HepG2 (cell line): Measurements from ENCODE around the gene BLCAP. TPM values are rescaled to one million over a fixed set of nuclear protein-coding genes. Genes with fewer than 3 reads are reported as not detected.

Experiments
- BCL6 ChIP-seq: IDR thresholded peaks from 2 replicates; pipeline ENCODE4 v1.6.1; 2016; ENCODE audit warnings: missing genetic modification reagents, missing compliant biosample characterization
- GLI4 ChIP-seq: sonication (generic); formaldehyde crosslinking; IDR thresholded peaks from 2 replicates; pipeline ENCODE4 v1.5.1; 2020; ENCODE audit warnings: missing genetic modification reagents, mild to moderate bottlenecking, moderate library complexity, borderline replicate concordance
- IKZF4 ChIP-seq: sonication (generic); formaldehyde crosslinking; IDR thresholded peaks from 2 replicates; pipeline ENCODE4 v1.5.1; 2020; ENCODE audit warnings: borderline replicate concordance, mild to moderate bottlenecking, low read depth, missing genetic modification reagents; ENCODE audit errors: not compliant biosample characterization
- KLF13 ChIP-seq: sonication (generic); formaldehyde crosslinking; IDR thresholded peaks from 2 replicates; pipeline ENCODE4 v1.4.0; 2020; ENCODE audit warnings: mild to moderate bottlenecking, missing genetic modification reagents
- RAD51 ChIP-seq: fragments of 450-650 bp; IDR thresholded peaks from 2 replicates; pipeline ENCODE4 v1.6.1; 2016; ENCODE audit warnings: borderline replicate concordance
- RFX3 ChIP-seq: IDR thresholded peaks from 2 replicates; pipeline ENCODE4 v1.6.1; 2016; ENCODE audit warnings: missing biosample characterization, missing genetic modification reagents
- ZNF10 ChIP-seq: sonication (generic); formaldehyde crosslinking; IDR thresholded peaks from 2 replicates; pipeline ENCODE4 v1.4.0; 2020; ENCODE audit warnings: mild to moderate bottlenecking, low read depth, missing genetic modification reagents, borderline replicate concordance
- ZNF274 ChIP-seq: sonication (generic); formaldehyde crosslinking; IDR thresholded peaks from 2 replicates; pipeline ENCODE4 v1.5.1; 2020; ENCODE audit warnings: mild to moderate bottlenecking, missing genetic modification reagents
- ZNF44 ChIP-seq: sonication (generic); formaldehyde crosslinking; IDR thresholded peaks from 2 replicates; pipeline ENCODE4 v1.5.1; 2020; ENCODE audit warnings: mild to moderate bottlenecking, missing genetic modification reagents
- ZNF564 ChIP-seq: sonication (generic); formaldehyde crosslinking; IDR thresholded peaks from 2 replicates; pipeline ENCODE4 v1.8.1; 2023; ENCODE audit warnings: mild to moderate bottlenecking, missing genetic modification reagents
- ZNF607 ChIP-seq: sonication (generic); formaldehyde crosslinking; IDR thresholded peaks from 2 replicates; pipeline ENCODE4 v1.5.1; 2020; ENCODE audit warnings: missing genetic modification reagents, mild to moderate bottlenecking, borderline replicate concordance
- polyA plus RNA-seq, 8 experiments: library from polyadenylated mRNA; depleted of rRNA in 3 of 8; stranded (reverse) in 7 of 8; unstranded in 1 of 8; fragments of >200 nt; fragmentation: Illumina TruSeq in 4 of 8; extraction: Trizol in 4 of 8; gene quantifications; 2 replicates each; pipeline versions ENCODE4 v1.2.1 to v1.2.3, GENCODE V29; 2011 to 2016; ENCODE audit warnings: low read depth in 4 of 8, missing spikeins in 1 of 8, mixed read lengths in 1 of 8; ENCODE audit not compliant: insufficient read depth in 1 of 8
- total RNA-seq, 5 experiments: library from RNA; depleted of rRNA; stranded (reverse); fragments of >200 nt; fragmentation: Illumina TruSeq; extraction: Trizol; gene quantifications; 2 replicates each; pipeline ENCODE4 v1.2.3, GENCODE V29; 2016; ENCODE audit warnings: low read depth in 1 of 5
- TF ChIP-seq, protein P1 (sequence below): sonication (generic); formaldehyde crosslinking; IDR thresholded peaks from 2 replicates; pipeline ENCODE4 v1.8.0; 2022; ENCODE audit warnings: missing genetic modification reagents, mild to moderate bottlenecking, moderate library complexity, borderline replicate concordance
- TF ChIP-seq, protein P2 (sequence below): sonication (generic); formaldehyde crosslinking; IDR thresholded peaks from 2 replicates; pipeline ENCODE4 v1.8.0; 2022; ENCODE audit warnings: mild to moderate bottlenecking, missing genetic modification reagents, moderate library complexity
- TF ChIP-seq, protein P3 (sequence below): sonication (generic); formaldehyde crosslinking; conservative IDR thresholded peaks from 2 replicates; pipeline ENCODE4 v1.8.0; 2022; ENCODE audit warnings: low read depth, missing genetic modification reagents

Gene BLCAP
- total and polyA plus RNA-seq, 2 of the 13 experiments (the other 11 are each of a cell fraction or from before 2014, with no cell fraction given) = 52.4 to 86.8 TPM

DNA sequence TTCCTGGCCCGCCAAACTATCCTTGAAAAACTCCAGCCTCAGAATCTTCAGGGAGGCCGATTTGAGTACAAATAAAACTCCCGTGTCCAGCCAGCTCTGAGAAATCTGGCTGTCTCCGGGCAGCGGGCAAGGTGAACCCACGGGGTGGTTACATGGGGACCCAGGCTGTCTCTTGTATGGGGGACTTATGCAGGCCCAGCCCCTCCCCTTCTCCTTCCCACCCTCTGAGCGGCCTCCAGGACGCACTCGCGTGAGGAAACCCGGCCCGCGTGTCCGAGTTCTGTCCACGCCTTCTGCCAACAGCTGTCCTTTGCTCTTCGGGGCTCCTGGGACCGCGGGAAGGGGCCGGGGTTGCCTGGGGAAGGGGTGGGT, 36.3 kb upstream of the BLCAP start (continued):
- TF ChIP-seq, protein P1, sequence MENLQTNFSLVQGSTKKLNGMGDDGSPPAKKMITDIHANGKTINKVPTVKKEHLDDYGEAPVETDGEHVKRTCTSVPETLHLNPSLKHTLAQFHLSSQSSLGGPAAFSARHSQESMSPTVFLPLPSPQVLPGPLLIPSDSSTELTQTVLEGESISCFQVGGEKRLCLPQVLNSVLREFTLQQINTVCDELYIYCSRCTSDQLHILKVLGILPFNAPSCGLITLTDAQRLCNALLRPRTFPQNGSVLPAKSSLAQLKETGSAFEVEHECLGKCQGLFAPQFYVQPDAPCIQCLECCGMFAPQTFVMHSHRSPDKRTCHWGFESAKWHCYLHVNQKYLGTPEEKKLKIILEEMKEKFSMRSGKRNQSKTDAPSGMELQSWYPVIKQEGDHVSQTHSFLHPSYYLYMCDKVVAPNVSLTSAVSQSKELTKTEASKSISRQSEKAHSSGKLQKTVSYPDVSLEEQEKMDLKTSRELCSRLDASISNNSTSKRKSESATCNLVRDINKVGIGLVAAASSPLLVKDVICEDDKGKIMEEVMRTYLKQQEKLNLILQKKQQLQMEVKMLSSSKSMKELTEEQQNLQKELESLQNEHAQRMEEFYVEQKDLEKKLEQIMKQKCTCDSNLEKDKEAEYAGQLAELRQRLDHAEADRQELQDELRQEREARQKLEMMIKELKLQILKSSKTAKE (CRISPR knock-in tag) = no peak
- TF ChIP-seq ZNF564 (CRISPR knock-in tag) (no peak), ZNF607 (0 out of 2 replicates have a peak, but pooled peaks have one; percentile 7), ZNF10 (CRISPR knock-in tag) (no peak), BCL6 (CRISPR knock-in tag) (no peak), ZNF274 (CRISPR knock-in tag) (0 out of 2 replicates have a peak, but pooled peaks have one; percentile 46), IKZF4 (peak; percentile 32), GLI4 (CRISPR knock-in tag) (0 out of 2 replicates have a peak, but pooled peaks have one; percentile 24), RFX3 (CRISPR knock-in tag) (no peak), RAD51 (no peak), ZNF44 (CRISPR knock-in tag) (0 out of 2 replicates have a peak, but pooled peaks have one; percentile 38), KLF13 (CRISPR knock-in tag) (no peak)
- TF ChIP-seq, protein P2, sequence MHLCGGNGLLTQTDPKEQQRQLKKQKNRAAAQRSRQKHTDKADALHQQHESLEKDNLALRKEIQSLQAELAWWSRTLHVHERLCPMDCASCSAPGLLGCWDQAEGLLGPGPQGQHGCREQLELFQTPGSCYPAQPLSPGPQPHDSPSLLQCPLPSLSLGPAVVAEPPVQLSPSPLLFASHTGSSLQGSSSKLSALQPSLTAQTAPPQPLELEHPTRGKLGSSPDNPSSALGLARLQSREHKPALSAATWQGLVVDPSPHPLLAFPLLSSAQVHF = no peak
- TF ChIP-seq, protein P3, sequence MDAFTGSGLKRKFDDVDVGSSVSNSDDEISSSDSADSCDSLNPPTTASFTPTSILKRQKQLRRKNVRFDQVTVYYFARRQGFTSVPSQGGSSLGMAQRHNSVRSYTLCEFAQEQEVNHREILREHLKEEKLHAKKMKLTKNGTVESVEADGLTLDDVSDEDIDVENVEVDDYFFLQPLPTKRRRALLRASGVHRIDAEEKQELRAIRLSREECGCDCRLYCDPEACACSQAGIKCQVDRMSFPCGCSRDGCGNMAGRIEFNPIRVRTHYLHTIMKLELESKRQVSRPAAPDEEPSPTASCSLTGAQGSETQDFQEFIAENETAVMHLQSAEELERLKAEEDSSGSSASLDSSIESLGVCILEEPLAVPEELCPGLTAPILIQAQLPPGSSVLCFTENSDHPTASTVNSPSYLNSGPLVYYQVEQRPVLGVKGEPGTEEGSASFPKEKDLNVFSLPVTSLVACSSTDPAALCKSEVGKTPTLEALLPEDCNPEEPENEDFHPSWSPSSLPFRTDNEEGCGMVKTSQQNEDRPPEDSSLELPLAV (CRISPR knock-in tag) = no peak
- TF ChIP-seq, all 625 proteins: peak for 13
